22Rv1 (cell line): ENCODE data around the gene CDK15.

ENCODE experiments used
- H3K27ac ChIP-seq: fragments of 450-650 bp; 2 replicates; pipeline ENCODE4 v1.5.1; 2017
- CTCF ChIP-seq: fragments of 450-650 bp; IDR thresholded peaks from 2 replicates; pipeline ENCODE4 v1.5.1; 2017; ENCODE audit warnings: mild to moderate bottlenecking
- ZFX ChIP-seq: fragments of 450-650 bp; IDR thresholded peaks from 2 replicates; pipeline ENCODE4 v1.6.1; 2017; ENCODE audit warnings: antibody characterized with exemption, borderline replicate concordance

Gene CDK15

GRCh38 chr2:201866643-201867473, 60.5 kb downstream of the CDK15 start:
- H3K27ac ChIP-seq: no peak overlapping the region

GRCh38 chr2:201871471-201871870, 65.1 kb downstream of the CDK15 start:
- TF ChIP-seq CTCF (no peak), ZFX (no peak)
- no peak overlapping the region for H3K27ac ChIP-seq

More at GRCh38 chr2:201866643-201867473, 60.5 kb downstream of the CDK15 start:
- no peak for TF ChIP-seq CTCF
- no peak for TF ChIP-seq ZFX

GRCh38 chr2:201872591-201872990, 66.3 kb downstream of the CDK15 start:
- no peak overlapping the region for H3K27ac ChIP-seq
- no peak for TF ChIP-seq CTCF
- TF ChIP-seq ZFX: no peak

- no peak overlapping the region for H3K27ac ChIP-seq
- TF ChIP-seq ZFX (no peak), CTCF (no peak)
Measured at GRCh38 chr2:201879996-201880395, 73.7 kb downstream of the CDK15 start.

GRCh38 chr2:201880579-201880978, 74.2 kb downstream of the CDK15 start:
- TF ChIP-seq CTCF: no peak
- TF ChIP-seq ZFX: no peak
- H3K27ac ChIP-seq: no peak overlapping the region

- no peak overlapping the region for H3K27ac ChIP-seq
- TF ChIP-seq CTCF: no peak
- no peak for TF ChIP-seq ZFX
Measured at GRCh38 chr2:201880993-201881611, 74.8 kb downstream of the CDK15 start.

- TF ChIP-seq CTCF: no peak
- no peak for TF ChIP-seq ZFX
- H3K27ac ChIP-seq: no peak overlapping the region
Measured at GRCh38 chr2:201881741-201882140, 75.4 kb downstream of the CDK15 start.
